IMR-90 (cell line): Measurements from ENCODE around the gene INO80.

Experiments used
- CEBPB ChIP-seq: IDR thresholded peaks from 2 replicates; pipeline ENCODE4 v1.6.1; 2012; ENCODE audit warnings: low read depth, low read length, improper control_type of control experiment
- CHD1 ChIP-seq: IDR thresholded peaks from 2 replicates; pipeline ENCODE4 v1.6.1; 2012; ENCODE audit warnings: low read depth, low read length, improper control_type of control experiment
- MXI1 ChIP-seq: IDR thresholded peaks from 2 replicates; pipeline ENCODE4 v1.6.1; 2012; ENCODE audit warnings: low read depth, mild to moderate bottlenecking, low read length, moderate library complexity, borderline replicate concordance
- NFE2L2 ChIP-seq: fragments of 150-350 bp; IDR thresholded peaks from 2 replicates; pipeline ENCODE4 v1.6.1; 2016; ENCODE audit warnings: low read depth, mild to moderate bottlenecking, low read length
- POLR2A ChIP-seq: IDR thresholded peaks from 2 replicates; pipeline ENCODE4 v1.6.1; 2012; ENCODE audit warnings: mild to moderate bottlenecking, low read depth, low read length
- RAD21 ChIP-seq: IDR thresholded peaks from 2 replicates; pipeline ENCODE4 v1.6.1; 2012; ENCODE audit warnings: low read length, improper control_type of control experiment
- RCOR1 ChIP-seq: IDR thresholded peaks from 2 replicates; pipeline ENCODE4 v1.6.1; 2012; ENCODE audit warnings: mild to moderate bottlenecking, low read length, improper control_type of control experiment; ENCODE audit not compliant: insufficient replicate concordance
- TF ChIP-seq, protein P1 (sequence below): conservative IDR thresholded peaks from 2 replicates; pipeline ENCODE4 v1.5.1; 2012; ENCODE audit warnings: mild to moderate bottlenecking, low read depth, low read length, improper control_type of control experiment
- TF ChIP-seq, protein P2 (sequence below): fragments of 150-350 bp; IDR thresholded peaks from 2 replicates; pipeline ENCODE4 v1.6.1; 2017; ENCODE audit warnings: mild to moderate bottlenecking, antibody characterized with exemption, low read length, low read depth
- TF ChIP-seq, protein P3 (sequence below): fragments of 150-350 bp; IDR thresholded peaks from 2 replicates; pipeline ENCODE4 v1.6.1; 2016; ENCODE audit warnings: low read depth, mild to moderate bottlenecking, low read length, moderate library complexity, borderline replicate concordance

DNA sequence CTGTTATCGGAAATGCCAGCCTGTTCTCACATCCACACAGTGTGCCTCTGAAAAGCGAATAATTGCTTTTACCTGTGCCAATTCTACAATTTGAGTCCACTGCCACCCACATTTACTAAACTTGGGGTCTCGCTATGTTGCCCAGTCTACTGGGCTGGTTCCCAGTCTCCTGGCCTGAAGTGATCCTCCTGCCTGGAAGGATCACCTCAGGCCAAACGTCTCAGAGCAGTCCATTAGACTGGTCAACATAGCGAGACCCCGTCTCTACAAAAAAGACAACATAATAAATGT, 827 bp upstream of the INO80 start:
- TF ChIP-seq CHD1, result no peak
- TF ChIP-seq, protein P1, sequence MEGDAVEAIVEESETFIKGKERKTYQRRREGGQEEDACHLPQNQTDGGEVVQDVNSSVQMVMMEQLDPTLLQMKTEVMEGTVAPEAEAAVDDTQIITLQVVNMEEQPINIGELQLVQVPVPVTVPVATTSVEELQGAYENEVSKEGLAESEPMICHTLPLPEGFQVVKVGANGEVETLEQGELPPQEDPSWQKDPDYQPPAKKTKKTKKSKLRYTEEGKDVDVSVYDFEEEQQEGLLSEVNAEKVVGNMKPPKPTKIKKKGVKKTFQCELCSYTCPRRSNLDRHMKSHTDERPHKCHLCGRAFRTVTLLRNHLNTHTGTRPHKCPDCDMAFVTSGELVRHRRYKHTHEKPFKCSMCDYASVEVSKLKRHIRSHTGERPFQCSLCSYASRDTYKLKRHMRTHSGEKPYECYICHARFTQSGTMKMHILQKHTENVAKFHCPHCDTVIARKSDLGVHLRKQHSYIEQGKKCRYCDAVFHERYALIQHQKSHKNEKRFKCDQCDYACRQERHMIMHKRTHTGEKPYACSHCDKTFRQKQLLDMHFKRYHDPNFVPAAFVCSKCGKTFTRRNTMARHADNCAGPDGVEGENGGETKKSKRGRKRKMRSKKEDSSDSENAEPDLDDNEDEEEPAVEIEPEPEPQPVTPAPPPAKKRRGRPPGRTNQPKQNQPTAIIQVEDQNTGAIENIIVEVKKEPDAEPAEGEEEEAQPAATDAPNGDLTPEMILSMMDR, result no peak
- TF ChIP-seq POLR2A, result no peak
- no peak for TF ChIP-seq MXI1
- no peak for TF ChIP-seq RCOR1
- no peak for TF ChIP-seq RAD21
- TF ChIP-seq, protein P2, sequence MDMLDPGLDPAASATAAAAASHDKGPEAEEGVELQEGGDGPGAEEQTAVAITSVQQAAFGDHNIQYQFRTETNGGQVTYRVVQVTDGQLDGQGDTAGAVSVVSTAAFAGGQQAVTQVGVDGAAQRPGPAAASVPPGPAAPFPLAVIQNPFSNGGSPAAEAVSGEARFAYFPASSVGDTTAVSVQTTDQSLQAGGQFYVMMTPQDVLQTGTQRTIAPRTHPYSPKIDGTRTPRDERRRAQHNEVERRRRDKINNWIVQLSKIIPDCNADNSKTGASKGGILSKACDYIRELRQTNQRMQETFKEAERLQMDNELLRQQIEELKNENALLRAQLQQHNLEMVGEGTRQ, result no peak
- TF ChIP-seq, protein P3, sequence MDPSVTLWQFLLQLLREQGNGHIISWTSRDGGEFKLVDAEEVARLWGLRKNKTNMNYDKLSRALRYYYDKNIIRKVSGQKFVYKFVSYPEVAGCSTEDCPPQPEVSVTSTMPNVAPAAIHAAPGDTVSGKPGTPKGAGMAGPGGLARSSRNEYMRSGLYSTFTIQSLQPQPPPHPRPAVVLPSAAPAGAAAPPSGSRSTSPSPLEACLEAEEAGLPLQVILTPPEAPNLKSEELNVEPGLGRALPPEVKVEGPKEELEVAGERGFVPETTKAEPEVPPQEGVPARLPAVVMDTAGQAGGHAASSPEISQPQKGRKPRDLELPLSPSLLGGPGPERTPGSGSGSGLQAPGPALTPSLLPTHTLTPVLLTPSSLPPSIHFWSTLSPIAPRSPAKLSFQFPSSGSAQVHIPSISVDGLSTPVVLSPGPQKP, result no peak
- TF ChIP-seq NFE2L2, result no peak
- TF ChIP-seq CEBPB, result no peak
